Measurements from ENCODE around the gene CLASP1. TPM values are rescaled to one million over a fixed set of nuclear protein-coding genes. Genes with fewer than 3 reads are reported as not detected.

Gene CLASP1
- total RNA-seq, 2 experiments from 2014 or later: 58.0 to 58.5 TPM

- Mint-ChIP-seq H3K27me3 (peaks cover 41% of the 10 kb centered on the region), H3K4me1 (ENCODE audit: low read depth) (peaks cover 7% of the 10 kb centered on the region), H3K4me3 (no peak overlapping the region), H3K36me3 (ENCODE audit: low read depth) (no peaks in the 10 kb centered on the region), H3K27ac (no peak overlapping the region), H3K9me3 (no peaks in the 10 kb centered on the region)
- peaks cover 6% of the 10 kb centered on the region for H3K4me1 ChIP-seq (ENCODE audit: insufficient read depth, low read length)
- H3K36me3 ChIP-seq (ENCODE audit: insufficient read depth, low read length): no peaks in the 10 kb centered on the region
- no peak for DNase-seq
- no peak overlapping the region for H3K27ac ChIP-seq (ENCODE audit: low read depth in 1 of 2, low read length in 2 of 2)
- ChIA-PET POLR2A (no interaction called here), CTCF (no interaction called here)
- H3K27me3 ChIP-seq (ENCODE audit: control insufficient read depth in 1 of 2, insufficient read depth in 2 of 2, low read length in 2 of 2): peaks cover 9 to 11% of the 10 kb centered on the region in 2 experiments
- peaks cover 0 to 3% of the 10 kb centered on the region in 2 experiments for H3K9me3 ChIP-seq (ENCODE audit: control insufficient read depth in 1 of 2, insufficient read depth in 1 of 2, low read length in 2 of 2)
- ATAC-seq (ENCODE audit: poor library complexity): no peak
- H3K4me3 ChIP-seq (ENCODE audit: low read length): no peak overlapping the region
- intact Hi-C loops (cut with DNase I, micrococcal nuclease): no loop called here
- TF ChIP-seq, protein P1, sequence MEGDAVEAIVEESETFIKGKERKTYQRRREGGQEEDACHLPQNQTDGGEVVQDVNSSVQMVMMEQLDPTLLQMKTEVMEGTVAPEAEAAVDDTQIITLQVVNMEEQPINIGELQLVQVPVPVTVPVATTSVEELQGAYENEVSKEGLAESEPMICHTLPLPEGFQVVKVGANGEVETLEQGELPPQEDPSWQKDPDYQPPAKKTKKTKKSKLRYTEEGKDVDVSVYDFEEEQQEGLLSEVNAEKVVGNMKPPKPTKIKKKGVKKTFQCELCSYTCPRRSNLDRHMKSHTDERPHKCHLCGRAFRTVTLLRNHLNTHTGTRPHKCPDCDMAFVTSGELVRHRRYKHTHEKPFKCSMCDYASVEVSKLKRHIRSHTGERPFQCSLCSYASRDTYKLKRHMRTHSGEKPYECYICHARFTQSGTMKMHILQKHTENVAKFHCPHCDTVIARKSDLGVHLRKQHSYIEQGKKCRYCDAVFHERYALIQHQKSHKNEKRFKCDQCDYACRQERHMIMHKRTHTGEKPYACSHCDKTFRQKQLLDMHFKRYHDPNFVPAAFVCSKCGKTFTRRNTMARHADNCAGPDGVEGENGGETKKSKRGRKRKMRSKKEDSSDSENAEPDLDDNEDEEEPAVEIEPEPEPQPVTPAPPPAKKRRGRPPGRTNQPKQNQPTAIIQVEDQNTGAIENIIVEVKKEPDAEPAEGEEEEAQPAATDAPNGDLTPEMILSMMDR (IDR thresholded peaks at IDR 0.05): no peak
Measured at GRCh38 chr2:121288454-121289231, 360.6 kb downstream of the CLASP1 start.

DNA sequence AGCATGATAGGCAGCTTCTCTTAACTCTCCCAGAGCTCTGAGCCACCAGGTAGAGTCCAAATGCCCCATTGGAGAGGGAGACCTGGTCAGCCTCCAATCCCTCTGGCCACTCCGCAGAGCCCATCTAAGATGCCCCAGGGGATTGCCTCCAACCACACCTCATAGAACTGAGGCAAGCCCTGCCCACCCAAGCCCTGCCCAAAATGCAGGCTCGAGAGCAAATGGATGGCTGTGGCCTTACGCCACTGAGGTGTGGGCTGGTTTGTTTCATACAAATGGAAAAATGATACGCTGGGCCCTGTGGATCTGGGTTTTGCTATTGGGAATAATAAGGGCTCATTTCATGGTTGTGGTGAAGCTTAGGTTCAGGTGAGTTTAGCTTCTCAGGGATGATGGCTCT lies 361.3 kb downstream of the CLASP1 start:
- H3K9me3 ChIP-seq (ENCODE audit: control insufficient read depth in 1 of 2, insufficient read depth in 1 of 2, low read length in 2 of 2): no peaks in the 10 kb centered on the region
- intact Hi-C loops (cut with DNase I, micrococcal nuclease): no loop called here
- Mint-ChIP-seq H3K27ac (no peak overlapping the region), H3K4me3 (no peak overlapping the region), H3K4me1 (ENCODE audit: low read depth) (peaks cover 9% of the 10 kb centered on the region), H3K9me3 (no peaks in the 10 kb centered on the region), H3K36me3 (ENCODE audit: low read depth) (no peaks in the 10 kb centered on the region), H3K27me3 (peaks cover 48% of the 10 kb centered on the region)
- H3K4me1 ChIP-seq (ENCODE audit: insufficient read depth, low read length): peaks cover 6% of the 10 kb centered on the region
- ATAC-seq (ENCODE audit: poor library complexity) (no peak), DNase-seq (no peak)
- TF ChIP-seq, protein P1 (IDR thresholded peaks at IDR 0.05): no peak
- H3K4me3 ChIP-seq (ENCODE audit: low read length): no peak overlapping the region
- no peak overlapping the region for H3K27ac ChIP-seq (ENCODE audit: low read depth in 1 of 2, low read length in 2 of 2)
- no peaks in the 10 kb centered on the region for H3K36me3 ChIP-seq (ENCODE audit: insufficient read depth, low read length)
- POLR2A ChIA-PET: no interaction called here
- CTCF ChIA-PET: no interaction called here
- peaks cover 9 to 17% of the 10 kb centered on the region in 2 experiments for H3K27me3 ChIP-seq (ENCODE audit: control insufficient read depth in 1 of 2, insufficient read depth in 2 of 2, low read length in 2 of 2)

Other genes with a start within 250 kb of the CLASP1 start
- gene RNU4ATAC, start 118.6 kb downstream of the CLASP1 start, total RNA-seq: not detected
- gene NIFK, start 87.4 kb upstream of the CLASP1 start, total RNA-seq: 10 to 100 TPM; 43.6 to 47.7 TPM
- gene TSN, start 106.2 kb upstream of the CLASP1 start, total RNA-seq: 10 to 100 TPM; 49.1 to 50.9 TPM

Measured in CD4-positive, alpha-beta T cell (primary cell).